ENCODE measurements around the gene ARFGAP2.

- no peak for TF ChIP-seq CTCF (IDR thresholded peaks at IDR 0.05; ENCODE audit: low read depth, low read length)
- TF ChIP-seq, protein P1, sequence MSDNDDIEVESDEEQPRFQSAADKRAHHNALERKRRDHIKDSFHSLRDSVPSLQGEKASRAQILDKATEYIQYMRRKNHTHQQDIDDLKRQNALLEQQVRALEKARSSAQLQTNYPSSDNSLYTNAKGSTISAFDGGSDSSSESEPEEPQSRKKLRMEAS (IDR thresholded peaks at IDR 0.05; ENCODE audit: low read depth, low read length) = no peak
Measured at GRCh38 chr11:47137476-47137875, 39.2 kb downstream of the ARFGAP2 start.
